K562 (cell line): ENCODE data around the gene ATL3. TPM values are rescaled to one million over a fixed set of nuclear protein-coding genes. Genes with fewer than 3 reads are reported as not detected.
"Not testable (repeated sequence)": the region's sequence is repeated elsewhere in the genome, so short reads cannot be mapped to it uniquely, and the experiment has no call there.

ENCODE experiments used
- ATAC-seq: fragments of 200-7000 bp; cut with Tn5 transposase; 3 replicates; pipeline ENCODE4 v1.9.1; 2020; ENCODE audit warnings: moderate library complexity
- BruUV-seq: library from RNA; stranded (reverse); fragments of 400-500 nt; replicated peaks from 2 replicates; lab custom pipeline; 2021; lab: Mats Ljungman, UMichigan
- CTCF ChIA-PET: fragments of 300-600 bp; formaldehyde crosslinking; extraction: SDS; loops from one replicate; lab custom pipeline; 2021; ENCODE audit warnings: low intra/inter-chr PET ratio; lab: Yijun Ruan, JAX
- POLR2A ChIA-PET: fragments of 300-600, 350-650 bp; sonication (Branson Sonifier 250); formaldehyde crosslinking; extraction: SDS; loops from one replicate; lab custom pipeline; 2021; ENCODE audit warnings: antibody characterized with exemption, inconsistent platforms; lab: Yijun Ruan, JAX
- DNase-seq, 4 experiments: peaks; one replicate each; pipeline versions ENCODE4 v3.0.0 to v3.0.0-alpha.2; 2011 to 2018; ENCODE audit warnings: low spot score in 3 of 4, mixed read lengths in 3 of 4; ENCODE audit errors: extremely low read depth in 1 of 4
- FAIRE-seq: peaks from 2 replicates; lab custom pipeline; 2011; peaks lifted over from hg19 to GRCh38; lab: Jason Lieb, UNC
- H2AFZ ChIP-seq: 2 replicates; pipeline ENCODE4 v1.6.0; 2011; ENCODE audit warnings: low read depth, low read length, control low read depth, inconsistent platforms
- H3K27ac ChIP-seq: fragments of 200-600 bp; 3 replicates; pipeline ENCODE4 v1.8.0; 2011; ENCODE audit warnings: low read depth, mild to moderate bottlenecking, control low read depth, inconsistent platforms, low read length, moderate library complexity, mixed read lengths; ENCODE audit errors: extremely low read depth
- H3K27me3 ChIP-seq, 2 experiments: fragments of 300-600 bp in 1 of 2; 2 replicates in 1 of 2; 3 replicates in 1 of 2; pipeline versions ENCODE4 v1.6.0 to v1.8.0; 2011; ENCODE audit warnings: inconsistent platforms in 2 of 2, low read length in 2 of 2, mild to moderate bottlenecking in 1 of 2, mixed read lengths in 1 of 2, moderate library complexity in 1 of 2; ENCODE audit not compliant: control insufficient read depth in 2 of 2, insufficient read depth in 2 of 2
- H3K36me3 ChIP-seq: fragments of 300-600 bp; 3 replicates; pipeline ENCODE4 v1.8.0; 2011; ENCODE audit warnings: mild to moderate bottlenecking, low read length, inconsistent platforms; ENCODE audit not compliant: control insufficient read depth, insufficient read depth
- H3K4me1 ChIP-seq, 2 experiments: fragments of 200-600 bp in 1 of 2; replicated peaks in 1 of 2; 2 replicates in 1 of 2; 3 replicates in 1 of 2; pipeline versions ENCODE4 v1.5.1 to v1.8.0; 2011; ENCODE audit warnings: inconsistent platforms in 2 of 2, low read length in 2 of 2, mild to moderate bottlenecking in 1 of 2, mixed read lengths in 1 of 2, moderate library complexity in 1 of 2; ENCODE audit not compliant: control insufficient read depth in 2 of 2, insufficient read depth in 2 of 2
- H3K4me2 ChIP-seq: 2 replicates; pipeline ENCODE4 v1.6.1; 2011; ENCODE audit warnings: low read length, control low read depth, inconsistent platforms, mixed read lengths; ENCODE audit not compliant: insufficient read depth
- H3K4me3 ChIP-seq: fragments of 200-600 bp; sonication (generic), shearing (Covaris generic); 2 replicates; pipeline ENCODE4 v1.5.1; 2016; ENCODE audit warnings: control low read depth, inconsistent platforms
- H3K79me2 ChIP-seq: fragments of 200-600 bp; 3 replicates; pipeline ENCODE4 v1.8.0; 2011; ENCODE audit warnings: low read length, inconsistent platforms; ENCODE audit not compliant: control insufficient read depth, insufficient read depth
- H3K9ac ChIP-seq, 2 experiments: 2 replicates each; pipeline versions ENCODE4 v1.6.0 to v1.6.1; 2011; ENCODE audit warnings: low read depth in 2 of 2, low read length in 2 of 2, control low read depth in 1 of 2, inconsistent platforms in 1 of 2, mild to moderate bottlenecking in 1 of 2, mixed read lengths in 1 of 2; ENCODE audit not compliant: insufficient read depth in 1 of 2
- H3K9me1 ChIP-seq: one replicate; pipeline ENCODE4 v1.6.0; 2011; ENCODE audit warnings: inconsistent platforms, mild to moderate bottlenecking, low read length, moderate library complexity; ENCODE audit not compliant: control insufficient read depth, insufficient read depth
- H3K9me3 ChIP-seq: replicated peaks from 2 replicates; pipeline ENCODE4 v1.5.1; 2011; ENCODE audit warnings: low read depth, low read length, inconsistent platforms; ENCODE audit not compliant: control insufficient read depth, insufficient read depth
- H4K20me1 ChIP-seq: replicated peaks from 2 replicates; pipeline ENCODE4 v1.6.1; 2011; ENCODE audit warnings: low read length, inconsistent platforms, mixed read lengths; ENCODE audit not compliant: control insufficient read depth, insufficient read depth
- AFF1 ChIP-seq, 2 experiments: fragments of 450-650 bp; IDR thresholded peaks; 2 replicates each; pipeline ENCODE4 v1.6.1; 2018; ENCODE audit warnings: mild to moderate bottlenecking in 2 of 2, low read depth in 1 of 2; ENCODE audit not compliant: partially characterized antibody in 2 of 2
- BCOR ChIP-seq: fragments of 450-650 bp; IDR thresholded peaks from 2 replicates; pipeline ENCODE4 v1.6.1; 2016
- WGBS: fragments of 100-300 bp; shearing (Covaris generic); methylation state at CpG from one replicate; pipeline ENCODE4 v1.1.6; 2016; ENCODE audit warnings: low coverage, mixed read lengths; ENCODE audit not compliant: insufficient coverage; ENCODE audit errors: missing lambda C conversion rate; 5-methylcytosine and 5-hydroxymethylcytosine counted together
- in situ Hi-C: fragments of 300-500 bp; cut with MboI; formaldehyde crosslinking; loops from 4 replicates; pipeline ENCODE4 v1.15.0; 2018; ENCODE audit warnings: inconsistent platforms, mixed read lengths
- intact Hi-C: fragments of 100-400 bp; cut with micrococcal nuclease; formaldehyde crosslinking; loops from 2 replicates; pipeline ENCODE4 v1.14.2; 2022
- polyA plus RNA-seq, 8 experiments: library from polyadenylated mRNA; depleted of rRNA in 4 of 8; stranded (reverse) in 5 of 8; unstranded in 3 of 8; fragments of >200 nt; fragmentation: Nextera tagmentation in 2 of 8; fragmentation: Illumina TruSeq in 1 of 8; extraction: Ambion mirVana in 2 of 8; extraction: Trizol in 1 of 8; gene quantifications; 2 replicates each; pipeline versions ENCODE4 v1.2.1 to v1.2.3, GENCODE V29; 2011 to 2014; ENCODE audit warnings: inconsistent platforms in 1 of 8, missing spikeins in 1 of 8
- total RNA-seq, 7 experiments: library from RNA; depleted of rRNA in 6 of 7; stranded (reverse); fragments of >200 nt in 6 of 7; fragmentation: Illumina TruSeq in 2 of 7; extraction: Trizol in 2 of 7; gene quantifications; 2 replicates each; pipeline versions ENCODE4 v1.2.1 to v1.2.3, GENCODE V29; 2011 to 2021; ENCODE audit warnings: low replicate concordance in 1 of 7

The ATL3 gene
- total and polyA plus RNA-seq, 9 of the 15 experiments (the other 6 are each of a cell fraction or from before 2014, with no cell fraction given) = 18.2 to 39.8 (median 23.9) TPM

DNA sequence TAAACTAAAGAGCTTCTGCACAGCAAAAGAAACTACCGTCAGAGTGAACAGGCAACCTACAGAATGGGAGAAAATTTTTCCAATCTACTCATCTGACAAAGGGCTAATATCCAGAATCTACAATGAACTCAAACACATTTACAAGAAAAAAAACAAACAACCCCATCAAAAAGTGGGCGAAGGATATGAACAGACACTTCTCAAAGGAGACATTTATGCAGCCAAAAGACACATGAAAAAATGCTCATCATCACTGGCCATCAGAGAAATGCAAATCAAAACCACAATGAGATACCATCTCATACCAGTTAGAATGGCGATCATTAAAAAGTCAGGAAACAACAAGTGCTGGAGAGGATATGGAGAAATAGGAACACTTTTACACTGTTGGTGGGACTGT is 92.3 kb downstream of the ATL3 start:
- peak in 1 of 2 experiments; percentile 96 for TF ChIP-seq AFF1 (IDR thresholded peaks at IDR 0.05; ENCODE audit: low read depth in 1 of 2, partially characterized antibody in 2 of 2)
- peak; percentile 30; the same call in 1 of the 2 replicates for TF ChIP-seq BCOR
- H4K20me1 ChIP-seq, H3K9me3 ChIP-seq, H3K79me2 ChIP-seq, POLR2A ChIA-PET, in situ Hi-C loops, H3K36me3 ChIP-seq, H3K27ac ChIP-seq, H3K27me3 ChIP-seq, CTCF ChIA-PET, DNase-seq, FAIRE-seq, intact Hi-C loops, H3K9ac ChIP-seq, H3K4me3 ChIP-seq, H2AFZ ChIP-seq, H3K4me2 ChIP-seq, ATAC-seq, BruUV-seq, H3K9me1 ChIP-seq: not testable (repeated sequence)
- peaks cover 5 to 18% of the 10 kb centered on the region in 2 experiments; a peak in 3 of 5 replicates for H3K4me1 ChIP-seq
- 63% methylated on average over 2 of the region's 3 CpGs for WGBS
